COLO829 (cell line): ENCODE data around the gene EPS8.

ENCODE experiments used
- DNase-seq: peaks from one replicate; pipeline ENCODE4 v3.0.0; 2012; ENCODE audit warnings: low spot score

Gene EPS8

GRCh38 chr12:15789220-15790171 is at the start of gene EPS8:
Gene EPS8 (minus strand): TSS chr12:15789388. CDS start chr12:15682951, 106,437 bp downstream.
- DNase-seq, result peak; percentile 91

GRCh38 chr12:15837141-15837790 is 48.1 kb upstream of the EPS8 start:
- no peak for DNase-seq

- no peak for DNase-seq
These were observed 45.4 kb upstream of the EPS8 start for GRCh38 chr12:15834575-15834974.

GRCh38 chr12:15831315-15831978 is 42.3 kb upstream of the EPS8 start:
- DNase-seq, result no peak

GRCh38 chr12:15830538-15830937 is 41.4 kb upstream of the EPS8 start:
- no peak for DNase-seq

GRCh38 chr12:15829949-15830348 is 40.8 kb upstream of the EPS8 start:
- DNase-seq, result peak; percentile 47

- DNase-seq, result no peak
These were observed 40.1 kb upstream of the EPS8 start for GRCh38 chr12:15829255-15829654.

GRCh38 chr12:15827136-15827535 is 37.9 kb upstream of the EPS8 start:
- DNase-seq, result no peak

- DNase-seq, result no peak
These were observed 35.3 kb upstream of the EPS8 start for GRCh38 chr12:15824516-15824915.

GRCh38 chr12:15823360-15824128 is 34.4 kb upstream of the EPS8 start:
- peak; percentile 40 for DNase-seq

- DNase-seq, result no peak
These were observed 30.7 kb upstream of the EPS8 start for GRCh38 chr12:15819644-15820437.

- DNase-seq, result no peak
These were observed 29.2 kb upstream of the EPS8 start for GRCh38 chr12:15818418-15818817.

- DNase-seq, result no peak
These were observed 26.5 kb upstream of the EPS8 start for GRCh38 chr12:15815730-15816129.

GRCh38 chr12:15811214-15812127 is 22.3 kb upstream of the EPS8 start:
- DNase-seq, result no peak

- no peak for DNase-seq
These were observed 19.5 kb upstream of the EPS8 start for GRCh38 chr12:15808652-15809051.

GRCh38 chr12:15808250-15808649 is 19.1 kb upstream of the EPS8 start:
- no peak for DNase-seq

GRCh38 chr12:15806826-15807225 is 17.6 kb upstream of the EPS8 start:
- no peak for DNase-seq

GRCh38 chr12:15801770-15802744 is 12.9 kb upstream of the EPS8 start:
- DNase-seq, result no peak

- no peak for DNase-seq
These were observed 11.1 kb upstream of the EPS8 start for GRCh38 chr12:15800278-15800677.
